Posterior cingulate gyrus (tissue), 11 donors: ENCODE data around the gene RPN1.

Experiments used
- DNase-seq, 10 donors: peaks; one replicate each; pipeline versions ENCODE4 v3.0.0 to v3.0.0-alpha.2; 2020 to 2021; ENCODE audit warnings: mixed read lengths in 3 of 10
- intact Hi-C: fragments of 100-400 bp; cut with DNase I; formaldehyde crosslinking; loops from one replicate; pipeline ENCODE4 v1.15.1; 2023

The RPN1 gene

GRCh38 chr3:128587391-128587790, 63.2 kb downstream of the RPN1 start:
- no peak for DNase-seq
- intact Hi-C loops, result loop anchor here (10.0 kb wide), 1 partner anchor 93 kb away; the partner anchor contains the start of gene GATA2

- intact Hi-C loops, result loop anchor here (10.0 kb wide), 1 partner anchor 92 kb away; the partner anchor contains the start of gene GATA2
- peak in 2 of 10 donors; percentile 1 to 9 for DNase-seq
These were observed 63.7 kb downstream of the RPN1 start for GRCh38 chr3:128586932-128587331.

- intact Hi-C loops, result loop anchor here (10.0 kb wide), 1 partner anchor 92 kb away; the partner anchor contains the start of gene GATA2
- DNase-seq, result peak in 2 of 10 donors; percentile 29 to 39
These were observed 64.2 kb downstream of the RPN1 start for GRCh38 chr3:128586391-128586790.

GRCh38 chr3:128585974-128586373, 64.6 kb downstream of the RPN1 start:
- DNase-seq, result peak in 1 of 10 donors; percentile 51
- intact Hi-C loops, result loop anchor here (10.0 kb wide), 1 partner anchor 91 kb away; the partner anchor contains the start of gene GATA2

- DNase-seq, result peak in 1 of 10 donors; percentile 29
- intact Hi-C loops, result loop anchor here (10.0 kb wide), 1 partner anchor 90 kb away; the partner anchor contains the start of gene GATA2
These were observed 65.4 kb downstream of the RPN1 start for GRCh38 chr3:128585189-128585588.

GRCh38 chr3:128584412-128585020, 66.1 kb downstream of the RPN1 start:
- intact Hi-C loops, result loop anchor here (1.0 to 10.0 kb wide), 3 partner anchors 90 to 412 kb away; partner anchors contain the start of gene GATA2
- peak; percentile 20 to 96 (median 77) for DNase-seq

GRCh38 chr3:128581566-128581965, 69.1 kb downstream of the RPN1 start:
- no peak for DNase-seq
- intact Hi-C loops, result loop anchor here (5.0 to 10.0 kb wide), 2 partner anchors 87 to 409 kb away; partner anchors contain the start of gene GATA2

- intact Hi-C loops, result loop anchor here (5.0 to 10.0 kb wide), 2 partner anchors 85 to 408 kb away; partner anchors contain the start of gene GATA2
These were observed 70.7 kb downstream of the RPN1 start for GRCh38 chr3:128579927-128580326.

GRCh38 chr3:128578346-128578745, 72.3 kb downstream of the RPN1 start:
- peak in 1 of 10 donors; percentile 45 for DNase-seq
- intact Hi-C loops, result no loop called here

More at GRCh38 chr3:128579927-128580326, 70.7 kb downstream of the RPN1 start:
- DNase-seq, result peak in 1 of 10 donors; percentile 51

- DNase-seq, result peak in 1 of 10 donors; percentile 54
- intact Hi-C loops, result no loop called here
These were observed 72.9 kb downstream of the RPN1 start for GRCh38 chr3:128577711-128578110.

GRCh38 chr3:128576290-128576689, 74.3 kb downstream of the RPN1 start:
- intact Hi-C loops, result no loop called here
- peak in 1 of 10 donors; percentile 52 for DNase-seq

- intact Hi-C loops, result no loop called here
- peak in 1 of 10 donors; percentile 35 for DNase-seq
These were observed 74.8 kb downstream of the RPN1 start for GRCh38 chr3:128575777-128576176.

- no peak for DNase-seq
- intact Hi-C loops, result no loop called here
These were observed 76.9 kb downstream of the RPN1 start for GRCh38 chr3:128573707-128574162.

- peak in 2 of 10 donors; percentile 19 to 27 for DNase-seq
- intact Hi-C loops, result no loop called here
These were observed 77.5 kb downstream of the RPN1 start for GRCh38 chr3:128573160-128573559.

GRCh38 chr3:128572644-128573105, 77.9 kb downstream of the RPN1 start:
- DNase-seq, result peak in 1 of 10 donors; percentile 82
- intact Hi-C loops, result no loop called here

GRCh38 chr3:128572013-128572412, 78.6 kb downstream of the RPN1 start:
- peak in 2 of 10 donors; percentile 26 to 58 for DNase-seq
- intact Hi-C loops, result no loop called here
